ENCODE results near the gene RILPL1.
"Not testable (repeated sequence)": the region's sequence is repeated elsewhere in the genome, so short reads cannot be mapped to it uniquely, and the experiment has no call there.

Gene RILPL1

GRCh38 chr12:123436017-123436964, 97.2 kb downstream of the RILPL1 start, which contains the start of gene RILPL2:
Gene RILPL2, minus strand, starts transcription at chr12:123436684. Its CDS starts 264 bp downstream, at chr12:123436420.
- POLR2A ChIA-PET, result interaction anchor here (0.6 kb wide), 1 partner anchor 59 kb away, joined by 3 read pairs; no protein-coding TSS in a partner anchor
- CTCF ChIA-PET, result interaction anchor here (1.1 to 1.4 kb wide), 4 partner anchors 9 to 145 kb away, joined by 3 to 5 read pairs (median 4); no protein-coding TSS in a partner anchor

GRCh38 chr12:123435636-123436016, 97.9 kb downstream of the RILPL1 start:
- CTCF ChIA-PET, result interaction anchor here (1.1 kb wide), 3 partner anchors 10 to 146 kb away, joined by 3 to 5 read pairs (median 4); no protein-coding TSS in a partner anchor
- no peak for TF ChIP-seq CTCF (IDR thresholded peaks at IDR 0.05; ENCODE audit: insufficient read depth, low read length, missing control alignments)
- H3K4me3 ChIP-seq (ENCODE audit: low read depth, low read length), result peak overlapping the region; percentile 87
- DNase-seq (ENCODE audit: low read depth, low spot score), result no peak
- POLR2A ChIA-PET, result no interaction called here

More at GRCh38 chr12:123436017-123436964, 97.2 kb downstream of the RILPL1 start, which contains the start of gene RILPL2:
- H3K4me3 ChIP-seq (ENCODE audit: low read depth, low read length), result peak within 1 kb of the TSS; percentile 87
- no peak for DNase-seq (ENCODE audit: low read depth, low spot score)
- TF ChIP-seq CTCF (IDR thresholded peaks at IDR 0.05; ENCODE audit: insufficient read depth, low read length, missing control alignments), result no peak

GRCh38 chr12:123433615-123434014, 99.9 kb downstream of the RILPL1 start:
- H3K4me3 ChIP-seq (ENCODE audit: low read depth, low read length), result no peak overlapping the region
- ChIA-PET POLR2A (interaction anchor here (0.7 kb wide), 1 partner anchor 30 kb away, joined by 3 read pairs; no protein-coding TSS in a partner anchor), CTCF (interaction anchor here (0.8 kb wide), 1 partner anchor 68 kb away, joined by 3 read pairs; no protein-coding TSS in a partner anchor)
- TF ChIP-seq CTCF (IDR thresholded peaks at IDR 0.05; ENCODE audit: insufficient read depth, low read length, missing control alignments), result no peak
- no peak for DNase-seq (ENCODE audit: low read depth, low spot score)

- CTCF ChIA-PET; H3K4me3 ChIP-seq (ENCODE audit: low read depth, low read length); DNase-seq (ENCODE audit: low read depth, low spot score): not testable (repeated sequence)
- POLR2A ChIA-PET, result interaction anchor here (0.6 to 0.7 kb wide), 2 partner anchors 33 to 330 kb away, joined by 3 to 4 read pairs; no protein-coding TSS in a partner anchor
Observed at GRCh38 chr12:123431951-123432817, 101.3 kb downstream of the RILPL1 start.

- CTCF ChIA-PET; H3K4me3 ChIP-seq (ENCODE audit: low read depth, low read length); DNase-seq (ENCODE audit: low read depth, low spot score); POLR2A ChIA-PET: not testable (repeated sequence)
Observed at GRCh38 chr12:123429101-123429500, 104.4 kb downstream of the RILPL1 start.

- CTCF ChIA-PET, result no interaction called here
Observed at GRCh38 chr12:123428591-123428990, 104.9 kb downstream of the RILPL1 start.

More at GRCh38 chr12:123428591-123428990, 104.9 kb downstream of the RILPL1 start:
- no peak for TF ChIP-seq CTCF (IDR thresholded peaks at IDR 0.05; ENCODE audit: insufficient read depth, low read length, missing control alignments)
- POLR2A ChIA-PET, result no interaction called here
- H3K4me3 ChIP-seq (ENCODE audit: low read depth, low read length), result no peak overlapping the region
- no peak for DNase-seq (ENCODE audit: low read depth, low spot score)
